Medulla oblongata (tissue), 1 donor: ENCODE results near the gene TMEM51.
"Not testable (repeated sequence)": the region's sequence is repeated elsewhere in the genome, so short reads cannot be mapped to it uniquely, and the experiment has no call there.

Experiments used
- DNase-seq: peaks from one replicate; pipeline ENCODE4 v3.0.0-alpha.2; 2015; ENCODE audit errors: extremely low spot score

The TMEM51 gene

DNA sequence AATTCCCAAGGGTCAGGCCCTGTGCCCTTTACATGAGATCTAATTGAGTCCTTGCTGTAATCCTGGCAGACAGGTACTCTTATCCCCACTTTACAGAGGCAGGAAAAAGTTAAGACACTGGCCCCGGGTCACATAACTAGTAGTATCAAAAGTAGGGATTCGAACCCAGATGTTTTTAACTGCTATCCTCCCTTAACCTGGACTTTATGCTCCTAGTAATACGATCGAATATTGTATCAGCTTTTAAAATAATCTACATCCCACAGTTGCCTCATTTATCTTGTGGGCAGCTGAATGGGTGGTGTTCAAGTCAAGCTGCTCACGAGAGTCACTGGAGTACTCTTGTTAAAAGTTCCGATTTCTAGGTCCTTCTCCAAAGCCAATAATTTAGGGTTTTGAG is 25.5 kb upstream of the TMEM51 start:
- DNase-seq: no peak

DNA sequence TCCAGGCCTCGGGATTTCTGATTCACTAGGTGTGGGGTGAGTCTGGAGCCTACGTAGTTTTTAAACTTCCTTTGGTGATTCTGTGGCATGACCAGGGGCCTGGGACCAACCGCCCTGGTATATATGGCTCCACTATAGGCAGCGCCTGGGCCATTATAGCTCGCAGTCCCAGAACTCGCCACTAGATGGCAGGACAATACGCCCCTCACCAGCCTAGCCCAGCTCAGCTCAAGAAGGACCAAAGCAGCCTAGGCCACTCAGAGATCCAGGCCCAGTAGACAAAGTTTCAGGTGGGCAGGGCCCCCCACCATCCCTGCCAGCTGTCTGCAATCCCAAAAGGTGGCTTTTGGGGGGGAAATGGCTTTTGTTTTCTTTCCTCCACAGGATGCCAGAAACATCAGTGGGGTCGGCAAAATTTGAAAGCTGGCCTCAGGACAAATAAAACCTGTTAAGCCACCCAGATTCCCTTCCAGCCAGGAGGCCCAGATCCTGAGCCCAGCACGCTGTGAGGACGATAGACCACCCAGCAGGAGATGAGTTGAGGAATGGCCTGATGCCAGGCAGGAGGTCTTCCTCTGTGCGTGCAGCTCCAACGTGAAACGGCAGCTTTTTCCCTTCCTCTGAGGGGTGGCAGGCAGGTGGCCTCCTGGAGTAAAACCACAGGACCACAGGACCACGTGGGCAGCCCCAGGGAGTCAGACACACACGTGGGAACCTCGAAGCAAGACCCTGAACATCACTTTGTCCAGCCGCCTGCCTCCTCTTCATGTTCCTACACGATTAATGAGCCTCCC is 24.8 kb upstream of the TMEM51 start:
- DNase-seq: peak; percentile 70

DNA sequence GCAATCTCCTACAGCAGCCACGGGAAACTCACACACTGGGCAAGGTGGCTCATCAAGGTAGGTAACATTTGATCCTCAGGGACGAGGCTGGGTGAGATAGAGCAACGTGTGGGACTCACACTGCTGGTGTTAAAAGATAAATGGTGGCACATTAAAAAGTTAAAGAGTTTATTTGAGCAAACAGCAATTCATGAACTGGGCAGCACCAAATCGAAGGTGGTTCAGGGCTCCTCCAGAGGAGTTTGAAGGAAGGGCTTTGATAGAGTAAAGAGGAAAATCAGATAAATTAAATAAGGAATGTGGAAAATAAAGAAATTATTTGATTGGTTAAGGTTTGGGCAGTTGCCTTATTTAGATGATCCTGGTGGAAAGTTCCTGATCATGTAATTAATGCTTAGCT is 23.6 kb upstream of the TMEM51 start:
- DNase-seq: no peak

- DNase-seq: no peak
These were observed 22.9 kb upstream of the TMEM51 start for GRCh38 chr1:15130607-15131006.

GRCh38 chr1:15132965-15133364 is 20.6 kb upstream of the TMEM51 start:
- DNase-seq: no peak

DNA sequence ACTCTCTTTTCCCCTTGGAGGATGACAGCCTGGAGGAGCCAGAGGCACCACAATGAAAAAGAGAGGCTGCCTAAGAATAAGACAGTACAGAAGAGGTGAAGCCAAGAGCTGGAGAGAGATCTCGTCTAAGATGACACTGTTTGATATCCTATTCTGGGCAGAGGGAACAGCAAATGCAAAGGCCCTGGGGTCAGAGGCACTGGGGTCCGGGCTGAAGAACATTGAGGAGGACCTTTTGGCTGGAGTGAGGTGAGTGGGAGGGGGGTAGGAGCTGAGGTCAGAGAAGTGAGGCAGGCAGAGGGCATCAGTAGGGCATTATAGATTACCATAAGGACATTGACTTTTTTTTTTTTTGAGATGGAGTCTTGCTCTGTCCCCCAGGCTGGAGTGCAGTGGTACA is 19.3 kb upstream of the TMEM51 start:
- no peak for DNase-seq

DNA sequence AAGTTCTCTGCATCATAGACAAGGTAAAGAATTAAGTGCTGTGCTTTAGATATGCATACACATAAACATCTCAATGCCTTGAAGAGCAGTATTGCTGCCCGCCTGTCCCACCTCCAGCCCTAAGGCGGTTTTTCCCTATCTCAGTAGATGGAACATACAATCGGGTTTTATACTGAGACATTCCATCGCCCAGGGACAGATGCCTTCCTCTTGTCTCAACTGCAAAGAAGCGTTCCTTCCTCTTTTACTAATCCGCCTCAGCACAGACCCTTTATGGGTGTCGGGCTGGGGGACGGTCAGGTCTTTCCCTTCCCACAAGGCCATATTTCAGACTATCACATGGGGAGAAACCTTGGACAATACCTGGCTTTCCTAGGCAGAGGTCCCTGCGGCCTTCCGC is 17.9 kb upstream of the TMEM51 start:
- not testable (repeated sequence) for DNase-seq

DNA sequence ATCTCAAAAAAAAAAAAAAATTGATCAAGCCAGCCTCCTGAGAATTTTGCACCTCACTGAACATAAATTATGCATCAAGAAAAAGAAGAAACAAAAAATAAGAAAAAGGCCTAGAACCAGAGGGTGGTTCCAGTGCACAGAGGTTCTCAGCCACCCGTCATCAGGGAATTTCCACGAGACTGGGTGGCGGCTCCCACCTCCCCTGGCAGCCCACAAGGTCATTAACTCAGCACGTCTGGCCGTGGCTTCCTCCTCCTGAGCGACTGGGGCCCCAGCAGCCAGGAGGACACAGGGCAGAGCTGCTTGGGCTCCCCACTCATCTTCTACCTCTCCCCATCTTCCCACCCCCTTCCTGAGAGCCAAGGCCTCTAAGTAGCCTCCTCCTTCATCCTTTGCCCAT is 15.7 kb upstream of the TMEM51 start:
- DNase-seq: no peak

DNA sequence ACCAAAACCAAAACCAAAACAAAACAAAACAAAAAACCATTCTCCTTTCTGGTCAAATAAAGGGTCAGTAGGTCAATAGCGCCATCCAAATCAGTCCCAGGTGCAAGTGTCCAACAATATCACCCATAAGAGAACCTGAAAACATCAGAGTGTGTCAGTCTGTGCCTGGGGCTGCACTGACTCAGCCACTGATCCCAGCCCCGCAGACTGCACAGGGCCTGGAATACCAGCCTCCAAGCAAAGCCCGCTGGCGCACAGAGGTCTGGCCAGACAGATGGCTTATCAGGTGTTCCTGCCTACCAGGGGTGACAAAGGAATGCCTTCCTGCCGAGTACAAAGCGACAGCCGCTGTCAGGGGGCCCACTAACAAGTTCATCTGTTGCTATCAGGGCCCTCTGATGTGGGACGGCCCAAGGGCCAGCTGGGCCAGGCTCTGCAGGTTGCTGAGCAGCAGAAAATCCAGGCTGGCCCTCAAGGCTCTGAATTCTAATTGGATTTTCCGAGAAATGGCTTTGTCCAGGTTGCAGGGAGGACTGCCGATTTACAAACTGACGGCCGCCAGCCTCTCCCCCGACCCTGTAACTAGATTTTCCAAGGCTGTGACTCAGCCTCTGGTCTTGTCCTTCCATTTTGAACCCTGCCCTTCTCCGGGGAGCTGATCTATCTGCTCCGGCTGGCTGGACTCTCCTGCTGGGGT is 13.7 kb upstream of the TMEM51 start:
- no peak for DNase-seq

- no peak for DNase-seq
These were observed 11.5 kb upstream of the TMEM51 start for GRCh38 chr1:15141935-15142539.

DNA sequence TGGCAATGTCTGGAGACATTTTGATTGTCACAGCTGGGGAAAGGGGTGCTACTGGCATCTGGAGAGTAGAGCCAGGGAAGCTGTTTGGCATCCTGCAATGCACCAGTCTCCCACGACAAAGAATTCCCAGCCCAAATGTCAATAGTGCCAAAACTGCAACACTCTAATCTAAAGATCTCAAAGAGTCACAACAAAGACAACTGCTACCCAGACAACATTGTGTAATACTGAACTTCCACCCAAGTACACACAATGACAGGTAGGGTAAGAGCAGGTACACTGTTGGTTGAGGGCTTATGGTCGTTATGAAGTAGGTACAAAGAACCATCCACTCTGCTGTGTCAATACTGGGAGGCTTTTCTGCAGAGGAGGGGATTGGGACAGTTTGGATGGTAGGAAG is 8.2 kb upstream of the TMEM51 start:
- DNase-seq: no peak

DNA sequence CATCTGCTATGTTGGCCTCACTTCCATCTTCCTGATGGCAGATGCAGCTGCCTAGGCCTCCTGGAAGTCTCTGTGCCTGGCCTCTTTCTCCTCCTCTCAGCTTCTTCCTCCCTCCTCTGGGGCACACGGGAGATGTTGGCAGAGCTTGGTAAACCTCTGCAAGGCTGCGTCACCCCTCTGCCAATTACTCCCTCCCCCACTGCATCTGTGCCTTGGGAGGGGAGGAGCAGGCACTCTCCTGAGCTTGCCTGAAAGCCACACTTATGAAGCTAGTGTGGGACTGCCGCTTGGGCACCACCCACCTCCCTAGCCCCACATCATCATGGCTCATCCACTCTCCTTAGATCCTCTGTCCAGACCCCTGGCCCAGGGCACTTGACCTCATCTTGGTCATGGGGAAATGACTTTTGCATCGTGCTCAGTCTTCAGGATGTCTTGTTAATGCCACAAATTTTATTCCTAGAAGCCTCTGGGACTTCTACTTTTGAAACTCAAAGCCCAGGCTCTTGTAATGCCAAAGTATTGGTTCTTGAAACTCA is 7.3 kb upstream of the TMEM51 start:
- no peak for DNase-seq

- no peak for DNase-seq
These were observed 6.6 kb upstream of the TMEM51 start for GRCh38 chr1:15146971-15147376.

DNA sequence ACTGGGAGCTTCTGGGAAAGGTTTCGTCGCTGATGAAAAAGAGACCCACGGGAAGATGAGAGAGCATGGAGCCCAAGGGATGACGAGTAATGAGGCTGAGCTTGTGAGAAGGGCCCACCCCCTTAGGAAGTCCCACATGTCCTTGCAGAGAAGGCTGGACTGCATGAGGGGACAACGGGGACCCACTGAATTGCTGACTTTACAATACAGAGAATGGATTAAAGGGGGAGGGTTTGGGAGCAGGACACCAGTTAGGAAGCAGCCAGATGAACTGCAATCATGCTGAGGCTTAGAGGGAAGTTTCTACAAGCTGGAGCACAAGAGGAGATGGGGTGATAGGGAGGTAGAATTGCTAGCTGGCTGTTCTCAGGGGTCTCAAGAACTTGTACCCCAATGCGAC is 5.5 kb upstream of the TMEM51 start:
- DNase-seq: no peak

GRCh38 chr1:15148475-15148874 is 5.1 kb upstream of the TMEM51 start:
- DNase-seq: no peak

- no peak for DNase-seq
These were observed 4.6 kb upstream of the TMEM51 start for GRCh38 chr1:15148941-15149340.

DNA sequence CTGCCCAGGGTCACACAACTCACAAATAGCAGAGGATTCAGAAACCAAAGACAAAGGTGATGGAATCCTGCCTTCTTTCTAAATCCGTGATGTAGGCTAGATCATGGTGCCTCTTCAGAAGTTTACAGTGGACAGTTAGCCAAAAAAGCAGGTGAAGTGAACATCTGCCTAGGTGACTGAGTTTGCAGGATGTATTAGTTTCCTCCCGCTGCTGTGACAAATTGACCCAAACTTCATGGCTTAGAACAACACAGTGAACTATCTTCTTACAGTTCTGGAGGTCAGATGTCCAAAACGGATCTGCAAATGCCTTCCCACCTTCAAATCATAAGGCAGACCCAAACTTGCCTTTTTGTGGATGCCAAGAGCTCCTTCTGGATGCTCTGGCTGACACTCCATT is 3.2 kb upstream of the TMEM51 start:
- DNase-seq: no peak

- no peak for DNase-seq
These were observed 2.2 kb upstream of the TMEM51 start for GRCh38 chr1:15151377-15151806.

DNA sequence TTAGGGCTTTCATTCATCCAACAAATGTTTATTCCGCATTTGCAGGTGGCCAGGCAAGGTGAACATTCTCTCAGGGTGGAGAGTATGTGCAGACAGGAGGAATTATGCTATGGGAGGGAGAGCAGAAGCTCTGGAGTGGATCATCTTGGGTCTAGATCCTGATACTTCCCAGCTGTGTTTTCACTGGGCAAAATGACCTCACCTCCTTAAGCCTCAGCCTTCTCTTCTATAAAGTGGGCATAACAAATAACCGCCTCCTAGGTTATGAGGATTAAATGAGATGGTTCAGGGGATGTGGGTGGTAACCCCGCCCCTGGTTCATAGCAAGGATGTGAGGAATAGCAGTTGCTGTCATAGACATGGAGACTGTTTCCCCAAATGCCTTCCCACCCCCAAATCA is 1.7 kb upstream of the TMEM51 start:
- DNase-seq: no peak

- DNase-seq: peak; percentile 89
These were observed 996 bp upstream of the TMEM51 start for GRCh38 chr1:15152318-15153183.

- peak; percentile 54 for DNase-seq
These were observed 414 bp downstream of the TMEM51 start for GRCh38 chr1:15153842-15154479.
